HG03558 (cell line): ENCODE data around the gene POLN.

Experiments
- ATAC-seq: cut with Tn5 transposase; IDR thresholded peaks from one replicate; pipeline ENCODE4 v1.9.1; 2021; ENCODE audit warnings: moderate number of reproducible peaks; ENCODE audit not compliant: unreplicated experiment; ENCODE audit errors: extremely low read depth

POLN gene

DNA sequence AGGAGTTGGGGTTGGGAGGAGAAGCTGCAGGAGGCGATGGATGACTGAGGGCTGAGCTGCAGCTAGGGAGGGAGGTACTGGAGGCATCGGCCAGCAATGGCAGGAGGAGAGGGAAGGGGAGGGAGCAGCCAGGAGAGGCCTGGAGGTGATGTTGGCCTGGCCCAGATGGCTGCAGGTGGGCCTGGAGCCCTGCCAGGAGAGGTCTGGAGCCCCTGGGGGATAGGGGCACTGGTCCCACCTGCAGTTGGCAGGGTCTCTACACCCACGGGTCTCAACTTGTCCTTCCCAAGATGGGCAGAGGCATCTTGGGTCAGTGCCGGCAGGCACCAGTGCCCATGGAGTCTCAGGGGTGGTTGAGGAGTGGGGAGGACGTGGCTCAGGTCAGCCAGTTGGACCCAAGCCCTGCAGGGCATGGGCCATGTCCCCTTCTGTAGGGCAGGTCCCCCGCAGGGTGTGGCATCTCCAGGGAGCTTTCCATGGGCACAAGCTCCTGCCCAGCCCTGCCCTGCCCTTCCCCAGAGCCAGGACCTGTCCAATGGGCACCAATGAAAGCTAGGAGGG lies 22.6 kb upstream of the POLN start:
- ATAC-seq = no peak

DNA sequence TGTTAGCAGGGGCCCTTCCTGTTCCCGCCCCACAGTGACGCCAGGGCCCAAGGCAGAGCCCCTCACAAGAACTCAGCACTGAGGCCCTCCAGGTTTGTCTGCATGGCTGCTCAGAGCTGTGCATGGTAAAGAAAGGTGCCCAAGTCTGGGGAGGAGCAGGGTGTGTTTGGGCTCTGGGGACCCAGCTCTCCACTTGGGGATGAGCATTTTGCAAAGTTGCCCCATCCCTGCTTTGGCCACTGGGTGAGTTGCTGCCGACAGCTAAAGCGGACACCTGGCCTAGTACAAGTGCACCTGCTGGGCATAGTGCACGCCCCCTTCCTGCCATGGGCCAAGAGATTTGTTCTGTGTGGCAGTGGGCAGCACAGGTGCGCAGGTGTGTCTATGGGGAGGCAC lies 22.0 kb upstream of the POLN start:
- no peak for ATAC-seq

DNA sequence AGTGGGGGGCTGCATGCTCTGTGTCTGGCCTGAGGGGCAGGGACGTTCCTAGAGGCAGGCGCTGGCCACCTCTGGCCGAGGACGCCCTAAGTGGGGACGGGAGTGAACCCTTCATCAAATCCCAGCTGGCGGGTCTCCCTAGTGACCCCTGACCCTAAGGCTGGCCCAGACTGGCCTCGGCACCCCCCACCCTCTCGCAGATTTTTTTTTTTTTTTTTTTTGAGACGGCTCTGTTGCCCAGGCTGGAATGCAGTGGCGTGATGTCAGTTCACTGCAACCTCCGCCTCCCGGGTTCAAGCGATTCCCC lies 21.0 kb upstream of the POLN start:
- no peak for ATAC-seq

DNA sequence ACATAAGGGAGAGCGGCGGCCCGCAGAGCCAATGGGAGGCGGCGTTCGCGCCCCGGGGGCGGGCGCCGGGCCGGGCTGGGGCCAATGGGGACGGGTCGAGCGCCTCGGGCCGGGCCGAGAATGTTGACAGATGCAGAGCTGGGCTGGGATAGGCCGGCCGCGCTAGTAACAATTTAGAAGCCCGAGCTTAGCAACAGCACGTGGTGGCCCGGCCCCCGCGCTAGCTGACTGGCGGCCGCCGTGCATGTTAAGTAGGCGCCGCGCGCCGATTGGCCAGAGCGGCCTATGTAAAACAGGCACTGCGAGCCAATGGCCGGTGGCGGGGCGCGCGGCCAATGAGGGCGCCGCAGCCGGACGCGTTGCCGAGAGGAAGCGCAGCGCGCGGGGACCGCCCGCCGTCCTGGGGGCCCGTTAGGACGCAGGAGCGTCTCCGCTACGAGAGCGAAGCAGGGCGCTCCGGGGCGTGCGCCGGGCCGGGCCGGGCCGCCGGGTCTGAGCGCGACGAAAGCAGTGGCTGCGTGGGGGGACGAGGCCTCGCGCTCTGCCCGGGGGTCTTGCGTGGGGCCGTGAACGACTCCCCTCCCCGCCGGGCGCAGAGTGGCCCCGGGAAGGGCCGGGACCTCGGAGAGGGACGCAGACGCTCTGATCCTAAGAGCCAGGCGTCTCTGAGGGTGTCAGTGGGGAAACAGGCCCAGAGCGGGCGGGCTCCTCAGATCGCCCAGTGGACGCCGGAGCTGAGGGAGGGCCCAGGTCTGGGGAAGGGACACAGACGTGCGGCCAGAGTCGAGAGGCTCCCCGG lies 20.4 kb upstream of the POLN start:
- peak; percentile 81 for ATAC-seq

DNA sequence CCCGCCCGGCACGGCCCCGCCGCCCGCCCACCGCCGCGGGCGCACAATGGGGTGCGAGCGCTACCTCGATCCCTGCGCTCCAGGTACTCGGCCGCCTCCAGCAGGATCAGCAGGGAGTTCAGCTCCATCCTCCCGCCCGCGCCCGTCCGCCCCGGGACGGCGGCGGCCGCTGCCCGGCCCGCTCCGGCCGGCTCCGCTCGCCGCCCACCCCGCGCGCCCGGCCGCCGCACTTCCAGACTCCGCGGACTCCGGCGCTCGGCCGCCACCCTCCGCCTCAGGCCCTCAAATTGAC lies 19.9 kb upstream of the POLN start, which contains the start of gene MXD4:
MXD4 (minus strand) TSS at position 257 of the 292 bp plus-strand sequence; CDS start at position 128, 129 bp downstream.
- no peak for ATAC-seq

DNA sequence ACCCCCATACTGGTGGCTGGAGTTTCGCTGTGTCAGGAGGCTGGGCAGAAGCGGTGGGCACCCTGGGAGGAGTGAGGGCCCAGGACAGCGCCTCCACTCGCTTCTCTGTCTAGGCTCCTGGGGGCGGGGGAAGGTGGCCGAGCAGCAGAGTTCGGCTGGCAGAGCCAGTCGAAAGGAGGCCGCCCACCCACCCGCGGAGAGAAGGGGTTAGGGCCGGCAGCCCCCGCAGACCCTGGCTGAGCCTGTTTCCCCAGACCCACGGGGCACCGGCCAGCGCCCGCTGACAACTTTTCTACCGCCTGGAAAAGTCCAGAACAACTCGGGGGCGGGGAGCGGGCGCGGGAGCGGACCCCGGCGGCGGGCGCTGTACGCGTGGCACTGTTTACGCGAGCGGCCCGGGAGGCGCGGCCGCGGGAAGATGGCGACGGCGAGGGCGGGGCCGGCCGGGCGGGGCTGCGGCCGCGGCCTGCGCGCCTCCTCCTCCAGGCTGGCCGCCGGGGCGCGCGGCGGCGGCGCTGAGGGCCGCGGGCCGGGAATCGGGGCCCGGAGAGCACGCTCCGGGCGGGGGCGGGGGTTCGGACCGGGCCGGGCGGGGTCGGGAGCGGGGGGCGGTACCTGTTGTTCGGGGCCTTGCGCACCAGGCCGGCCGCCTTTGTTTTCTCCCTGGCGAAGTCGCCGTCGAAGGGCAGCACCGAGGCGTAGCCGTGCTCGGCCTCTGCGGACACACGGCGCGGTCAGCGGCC lies 19.4 kb upstream of the POLN start:
- no peak for ATAC-seq

DNA sequence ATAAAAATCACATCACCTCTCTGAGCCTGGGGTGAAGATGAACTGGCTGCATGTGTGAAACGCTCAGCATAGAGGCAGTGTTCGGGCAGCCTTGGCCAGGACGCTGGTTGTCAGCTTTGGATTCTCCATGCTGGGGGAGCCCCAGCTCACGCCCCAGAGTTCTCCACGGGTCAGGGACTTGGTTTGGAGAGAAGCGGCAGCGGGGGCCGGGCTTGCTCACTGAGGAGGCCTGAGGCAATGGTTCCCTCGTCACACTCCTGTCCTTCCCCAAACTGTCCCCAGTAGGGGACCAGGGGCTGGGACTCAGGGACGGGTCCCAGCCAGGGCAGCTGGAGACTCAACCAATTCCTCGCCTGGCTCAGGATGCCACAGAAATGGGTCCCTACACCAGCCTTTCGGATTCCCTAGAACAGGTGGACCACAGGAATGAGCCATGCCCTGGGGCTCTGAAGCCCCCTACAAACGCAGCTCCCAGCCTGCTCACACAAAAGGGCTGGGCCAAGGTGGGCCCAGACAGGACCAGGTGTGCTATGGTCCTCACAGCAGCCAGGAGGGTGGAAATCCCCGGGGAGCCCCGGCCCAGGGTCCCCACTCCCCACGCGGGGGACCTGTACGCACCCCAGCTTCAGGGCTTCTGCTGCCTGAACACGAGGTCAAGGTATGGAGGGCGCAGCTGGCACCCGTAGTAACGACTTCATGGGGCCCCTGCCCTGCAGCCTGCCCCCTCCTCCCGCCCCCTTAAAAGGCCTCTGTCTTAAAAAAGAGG lies 18.6 kb upstream of the POLN start:
- ATAC-seq = no peak

DNA sequence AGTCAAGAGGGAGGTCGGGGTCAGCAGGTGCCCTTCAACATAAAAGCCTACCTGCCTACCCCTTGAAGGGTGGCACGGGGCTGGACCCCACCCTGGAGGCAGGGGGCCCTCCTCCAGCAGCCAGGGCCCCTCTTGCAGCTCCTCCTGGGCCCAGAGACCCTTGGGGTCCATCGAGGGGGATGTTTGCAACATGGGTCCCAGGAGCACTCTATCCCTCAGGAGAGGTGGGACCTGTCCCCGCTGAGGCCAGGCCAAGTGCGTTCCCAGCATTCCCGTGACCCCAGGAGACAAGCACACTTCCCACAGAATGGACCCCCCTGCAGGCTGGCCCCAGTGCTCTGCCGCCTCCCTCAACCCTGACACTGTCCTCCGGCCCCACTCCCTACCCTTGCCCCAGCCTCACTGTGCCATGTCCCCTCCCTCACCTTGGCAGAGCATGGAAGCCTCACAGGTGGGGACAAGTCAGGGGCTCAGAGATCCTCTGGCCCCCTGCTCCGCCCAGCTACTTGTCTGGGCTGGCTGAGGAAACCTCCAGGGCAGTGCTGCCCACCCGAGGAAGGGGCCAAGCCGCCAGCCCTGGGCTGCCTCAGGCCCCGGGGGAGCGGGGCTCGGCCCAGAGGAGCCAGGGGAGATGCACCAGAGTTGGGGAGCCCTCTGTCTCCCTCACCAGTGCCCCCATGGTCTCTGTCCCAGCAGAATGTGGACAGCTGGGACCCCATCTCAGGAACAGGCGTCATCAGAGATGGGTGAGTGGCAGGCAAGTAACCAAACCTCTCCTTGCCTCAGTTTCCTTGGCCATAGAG lies 17.8 kb upstream of the POLN start:
- no peak for ATAC-seq

DNA sequence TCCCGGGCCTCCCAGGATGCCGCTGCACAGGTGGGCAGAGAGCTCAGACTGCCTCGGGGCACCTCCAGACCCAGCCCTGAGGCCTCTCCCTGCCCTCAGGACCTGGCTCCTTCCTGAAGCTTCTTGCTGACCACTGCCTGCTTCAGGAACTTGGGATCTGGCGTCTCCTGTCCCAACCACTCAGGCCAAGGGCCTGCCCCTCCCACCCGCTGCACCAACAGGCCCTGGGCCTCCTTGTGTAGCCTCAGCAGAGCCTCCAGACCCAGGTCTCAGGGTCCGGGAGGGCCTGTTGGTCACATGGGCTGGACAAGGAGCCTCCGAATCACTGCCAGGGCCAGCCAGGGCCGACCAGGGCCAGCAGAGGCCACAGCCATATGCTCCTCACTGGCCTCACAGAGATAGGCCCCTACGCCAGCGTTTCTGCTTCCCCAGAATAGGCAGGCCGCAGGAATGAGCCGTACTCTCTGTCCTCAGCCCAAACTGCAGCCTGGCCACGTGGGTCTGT lies 17.2 kb upstream of the POLN start:
- ATAC-seq = no peak

DNA sequence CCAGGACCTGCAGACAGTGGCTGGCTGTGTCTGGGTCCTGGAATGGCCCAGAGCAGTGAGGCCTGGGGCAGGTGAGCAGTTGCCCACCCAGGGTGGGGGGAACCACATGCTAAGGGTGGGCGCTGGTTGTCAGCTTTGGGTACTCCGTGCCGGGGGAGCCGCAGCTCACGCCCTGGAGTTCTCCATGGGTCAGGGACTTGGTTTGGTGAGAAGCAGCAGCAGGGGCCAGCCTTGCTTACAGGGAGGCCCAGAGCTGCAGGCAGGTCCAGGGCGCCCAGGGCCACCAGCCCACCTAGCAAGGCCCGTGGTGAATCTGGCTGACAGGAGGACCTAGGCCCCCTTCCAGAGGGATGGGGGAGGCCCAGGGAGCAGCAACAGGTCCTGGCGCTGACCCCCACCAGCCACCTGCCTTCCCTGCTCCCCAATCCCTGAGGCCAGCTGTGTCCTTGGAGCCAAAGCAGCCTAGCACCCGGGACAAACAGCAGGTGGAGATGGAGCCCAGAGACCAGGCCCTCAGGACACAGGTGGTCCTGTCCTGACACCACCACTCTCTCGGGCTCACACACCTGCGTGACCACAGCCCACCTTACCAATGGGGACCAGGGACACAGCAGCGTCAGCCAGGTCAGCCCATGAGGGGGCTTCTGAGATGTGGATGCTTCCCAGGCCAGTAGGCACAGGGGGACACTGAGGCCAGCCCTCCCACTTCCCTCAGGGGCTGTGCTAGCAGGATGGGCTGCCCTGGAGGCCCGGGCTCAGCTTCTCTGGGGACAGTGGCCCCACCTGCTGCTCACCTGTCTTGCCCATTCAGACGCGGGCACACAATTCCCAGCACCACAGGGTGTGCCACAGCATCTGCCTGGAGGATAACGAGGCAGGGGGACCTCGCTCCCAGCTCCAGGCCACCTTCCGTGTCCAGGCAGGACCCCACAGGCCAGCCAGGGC lies 16.4 kb upstream of the POLN start:
- ATAC-seq = no peak

DNA sequence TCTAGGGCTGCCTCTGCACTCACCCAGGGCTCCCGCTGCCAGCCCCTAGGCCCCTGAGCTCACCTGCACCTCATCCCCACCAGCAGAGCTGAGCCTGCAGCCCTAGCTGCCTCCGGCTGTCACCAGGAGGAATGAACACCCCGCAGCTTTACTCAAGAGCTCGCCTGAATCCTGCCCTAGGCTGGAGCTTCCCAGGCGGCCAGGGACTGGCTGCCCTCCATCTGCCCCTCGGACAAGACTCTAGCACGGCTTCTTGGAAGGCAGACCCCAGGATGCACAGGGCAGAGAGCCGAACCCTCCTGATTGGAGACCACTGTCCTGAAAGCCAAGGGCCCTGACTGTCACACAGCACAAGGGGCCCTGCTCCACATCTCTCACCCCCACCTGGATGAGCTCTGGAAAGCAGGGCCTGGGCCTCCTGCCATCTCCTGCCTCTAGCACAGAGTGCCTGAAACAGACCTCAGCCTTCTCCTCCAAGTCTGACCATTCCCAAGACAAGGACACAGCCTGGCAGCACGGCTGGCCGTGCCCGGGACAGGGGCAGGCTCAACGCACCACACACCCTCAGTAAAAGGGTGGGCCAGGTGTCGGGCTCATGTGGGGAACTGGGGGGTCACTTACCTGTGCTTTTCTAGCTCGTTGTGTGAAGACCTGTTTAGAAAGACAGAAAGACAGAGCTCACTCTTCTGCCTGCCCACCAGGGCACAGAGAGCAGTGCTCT lies 15.6 kb upstream of the POLN start:
- no peak for ATAC-seq

DNA sequence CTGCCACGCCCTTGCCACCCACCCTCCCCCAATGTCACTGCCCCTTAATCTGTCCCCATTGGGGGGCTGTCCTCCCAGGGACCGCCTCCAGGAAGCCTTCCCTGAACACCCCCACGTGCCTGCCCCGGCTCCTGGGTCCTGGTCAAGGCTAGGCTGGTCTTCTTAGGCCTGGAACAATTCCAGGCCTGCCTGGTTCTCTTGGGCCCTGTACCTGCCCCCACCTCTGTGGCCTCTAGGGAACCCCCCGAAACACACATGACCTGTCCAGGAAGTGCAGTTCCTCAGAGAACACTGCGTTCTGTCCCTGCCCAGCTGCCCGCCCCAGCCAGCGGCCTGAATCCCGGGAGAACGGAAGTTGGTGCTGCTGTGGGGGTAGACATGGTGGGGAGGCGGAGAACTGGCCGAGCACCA lies 14.9 kb upstream of the POLN start:
- ATAC-seq = no peak

DNA sequence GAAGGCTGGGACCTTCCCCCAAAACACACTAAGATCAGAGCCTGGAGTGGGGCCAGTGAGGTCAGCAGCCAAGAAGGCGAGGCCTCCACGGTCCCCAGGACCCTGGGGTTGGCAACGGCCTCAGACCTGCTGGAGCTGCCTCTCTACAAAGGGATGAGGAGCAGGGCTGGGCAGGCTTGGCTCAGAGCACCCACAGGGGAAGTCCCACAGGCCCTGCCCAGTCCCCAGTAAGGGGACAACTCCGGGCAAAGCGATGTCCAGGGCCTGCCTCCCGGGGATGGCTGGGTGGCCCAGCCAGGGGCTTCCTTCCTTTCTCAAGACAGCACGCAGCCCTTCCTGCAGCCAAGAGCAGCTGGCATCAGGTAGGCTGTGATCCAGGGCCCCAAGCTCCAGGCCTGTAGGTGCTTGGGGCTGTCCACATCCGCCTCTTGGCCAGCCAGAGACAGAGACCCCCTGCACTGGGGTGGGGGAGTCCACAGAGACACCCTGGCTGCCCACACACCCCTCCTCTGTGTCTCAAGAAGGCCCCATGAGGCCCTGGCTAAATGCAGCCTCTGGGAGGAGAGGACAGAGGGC lies 14.3 kb upstream of the POLN start:
- no peak for ATAC-seq

DNA sequence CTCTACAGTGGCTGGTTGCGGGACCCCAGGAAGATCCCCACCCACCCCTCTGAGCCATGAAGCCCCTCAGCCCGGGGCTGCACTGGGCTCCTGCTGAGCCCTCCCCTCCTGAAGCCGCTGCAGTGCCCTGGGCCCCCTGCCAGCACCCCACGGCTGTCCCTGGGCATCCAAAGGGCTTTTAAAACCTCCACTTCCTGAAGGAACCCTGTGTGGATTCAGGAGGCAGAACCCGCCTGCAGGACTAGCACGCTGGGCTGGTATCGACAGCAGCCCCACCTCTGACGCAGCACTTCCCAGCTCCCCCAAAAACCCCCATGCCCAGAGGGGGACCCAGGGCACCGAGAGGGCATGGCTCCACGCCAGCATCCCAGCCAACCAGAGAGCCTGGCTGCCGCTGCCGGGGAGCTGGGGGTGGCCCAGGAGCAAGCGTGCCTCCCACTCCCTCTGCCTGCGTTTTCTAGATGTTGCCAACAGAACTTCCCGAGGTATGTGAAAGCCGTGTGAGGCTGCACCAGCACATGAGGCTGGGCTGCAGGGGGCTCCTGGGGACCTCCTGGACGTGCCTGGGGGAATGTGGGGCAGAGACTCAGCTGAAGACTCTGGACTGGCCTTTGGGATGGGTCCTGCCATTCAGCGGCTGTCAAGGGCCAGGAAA lies 13.7 kb upstream of the POLN start:
- no peak for ATAC-seq

DNA sequence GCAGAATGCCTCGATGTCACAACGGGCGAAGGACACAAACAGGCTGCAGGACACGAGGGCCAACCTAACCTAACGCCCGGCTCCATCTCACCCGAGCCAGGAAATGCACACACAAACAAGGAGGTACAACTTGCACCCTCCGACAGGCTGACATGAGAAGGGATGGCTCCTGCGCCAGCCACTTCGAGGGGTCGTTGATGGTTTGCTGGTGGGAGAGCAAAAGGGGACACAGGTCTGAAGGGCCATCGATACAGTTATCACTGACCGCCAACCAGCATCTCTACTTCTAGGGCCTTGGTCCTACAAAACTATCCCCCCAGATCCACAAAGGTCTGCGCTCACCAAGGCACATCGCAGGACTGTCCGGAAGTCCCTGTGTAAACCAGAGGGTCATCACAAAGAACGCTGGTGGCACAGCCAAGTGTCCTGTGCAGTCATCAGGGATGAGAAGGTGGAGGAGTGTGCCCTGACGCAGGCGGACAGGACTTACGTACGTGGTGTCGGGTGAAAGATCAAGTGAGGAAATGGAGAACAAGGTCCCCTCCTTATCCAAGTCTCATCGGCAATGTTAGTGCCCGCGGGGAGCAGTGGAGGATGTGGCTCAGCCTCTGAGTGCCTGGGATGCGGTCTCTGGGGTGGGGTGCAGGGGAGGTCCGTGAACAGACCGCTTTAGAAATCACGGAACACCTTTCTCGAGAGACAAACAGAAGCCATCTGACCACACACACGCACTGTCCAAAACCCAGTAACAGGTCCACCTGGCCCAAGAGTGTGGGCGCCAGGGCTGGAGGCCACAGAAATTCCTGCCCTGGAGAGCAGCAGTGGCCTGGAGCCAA lies 13.0 kb upstream of the POLN start:
- ATAC-seq = no peak

DNA sequence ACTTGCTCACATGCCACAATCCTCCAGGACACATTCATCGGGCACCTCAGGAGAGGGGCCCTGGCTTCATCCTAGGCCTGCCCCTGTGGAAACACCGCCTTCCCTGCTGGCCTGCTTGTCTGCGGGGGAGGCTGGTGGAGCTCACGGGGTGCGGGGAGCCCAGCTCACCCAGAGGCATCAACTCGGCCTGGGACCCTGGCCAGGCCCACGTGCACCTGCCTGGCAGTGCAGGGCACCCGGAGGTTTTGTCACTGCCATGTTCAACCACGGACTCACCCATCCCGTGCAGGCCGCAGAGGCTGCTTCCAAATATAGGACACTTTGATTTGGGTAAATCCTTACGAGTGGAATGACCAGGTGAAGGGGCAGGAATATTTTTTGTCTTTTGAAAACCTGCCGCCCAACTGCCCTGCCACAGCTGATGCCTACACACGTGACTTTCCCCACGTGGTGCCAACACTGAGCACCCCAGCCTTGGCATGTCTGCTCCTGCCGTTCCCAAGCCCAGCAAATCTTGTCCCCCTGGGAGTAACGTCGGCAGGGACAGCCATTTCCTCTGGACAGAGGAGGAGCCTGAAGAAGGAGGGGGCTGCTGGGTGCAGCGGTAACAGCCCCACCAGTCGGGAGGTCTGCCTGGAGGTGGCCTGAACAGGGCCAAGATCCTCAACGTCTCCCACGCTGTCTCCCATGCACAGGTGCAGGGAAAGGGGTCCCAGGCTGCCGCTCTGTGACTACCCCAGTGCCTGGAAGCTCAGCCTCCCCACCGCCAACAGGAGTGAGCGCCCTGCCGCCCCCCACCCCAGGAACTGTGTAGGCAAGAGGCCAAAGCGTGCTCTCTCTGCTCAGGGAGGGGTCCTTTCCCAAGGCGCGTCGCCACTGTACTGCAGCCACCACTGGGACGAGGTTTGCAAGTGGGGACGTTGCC lies 11.5 kb upstream of the POLN start:
- no peak for ATAC-seq
